GM21381 (cell line): ENCODE measurements around the gene LAMA5.
A peak's percentile ranks its signal among the peaks of the same experiment; 100 is the strongest.

Experiments
- ATAC-seq: cut with Tn5 transposase; IDR thresholded peaks from one replicate; pipeline ENCODE4 v1.9.1; 2021; ENCODE audit warnings: mild to moderate bottlenecking, moderate library complexity; ENCODE audit not compliant: unreplicated experiment

Gene LAMA5

DNA sequence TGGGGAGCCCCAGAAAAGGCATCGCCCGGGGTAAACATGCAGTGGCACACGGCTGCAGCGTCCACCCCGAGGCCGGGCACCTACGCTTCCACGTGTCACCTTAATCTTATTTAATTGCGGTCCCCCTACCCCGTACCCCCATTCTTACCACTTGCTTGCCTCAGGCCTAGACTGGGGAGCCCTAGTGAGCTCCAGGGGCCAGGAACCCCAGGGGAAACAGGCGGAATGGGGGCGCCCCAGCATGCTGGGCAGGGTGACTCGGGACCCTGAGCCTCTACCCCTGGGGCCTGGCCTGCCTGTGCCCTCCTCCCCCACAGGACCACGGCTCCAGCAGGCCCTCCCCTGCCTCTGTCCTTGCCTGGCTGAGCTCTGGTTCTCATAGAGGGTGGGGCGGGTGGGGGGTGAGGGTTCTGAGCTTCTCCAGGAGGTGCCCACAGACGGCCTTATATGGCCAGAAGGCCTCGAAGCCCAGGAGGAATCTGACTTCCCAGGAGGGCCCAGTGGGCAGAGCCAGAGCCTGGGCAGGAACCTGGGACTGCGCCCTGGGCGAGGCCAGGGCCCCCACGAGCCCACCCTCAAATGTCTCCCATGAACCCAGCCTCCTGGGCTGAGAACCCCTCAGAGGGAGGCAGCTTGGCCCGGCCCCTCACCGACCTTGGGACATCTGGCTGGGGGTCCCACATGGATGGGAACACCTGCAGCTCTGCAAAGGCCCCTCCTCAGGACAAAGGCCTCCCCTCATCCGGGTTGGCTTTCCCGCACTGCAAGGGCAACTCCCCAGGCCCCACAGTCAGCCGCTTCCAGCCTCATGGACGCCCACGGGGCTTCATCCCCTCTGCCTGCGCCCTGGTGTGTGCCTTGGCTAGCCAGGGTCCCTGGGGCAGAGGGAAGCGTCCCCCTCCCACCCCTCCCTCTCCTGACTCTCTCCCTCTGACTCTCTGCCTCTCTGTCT lies 5.2 kb upstream of the LAMA5 start:
- no peak for ATAC-seq

DNA sequence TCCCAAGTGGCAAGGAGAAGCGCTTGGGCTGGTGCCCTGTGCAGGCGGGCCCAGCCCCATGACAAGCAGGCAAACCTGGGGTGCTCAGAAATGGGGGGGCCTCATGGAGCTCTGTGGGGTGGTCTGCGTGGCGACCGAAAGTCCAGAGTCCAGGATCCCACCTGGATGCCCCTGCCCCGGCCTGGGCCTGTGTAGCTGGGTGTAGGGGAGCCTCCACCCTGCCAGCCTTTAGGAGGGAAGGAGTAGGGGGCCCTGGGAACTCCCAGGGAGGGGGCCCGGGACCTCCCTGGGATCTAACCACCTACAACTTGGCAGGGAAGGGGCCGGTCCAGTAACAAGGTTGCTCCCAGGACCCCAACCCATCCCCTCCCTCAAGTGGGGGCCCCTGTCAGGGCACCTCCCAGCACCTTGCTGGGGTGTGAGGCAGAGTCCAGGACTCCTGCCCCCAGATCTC lies 4.5 kb upstream of the LAMA5 start:
- ATAC-seq: no peak

DNA sequence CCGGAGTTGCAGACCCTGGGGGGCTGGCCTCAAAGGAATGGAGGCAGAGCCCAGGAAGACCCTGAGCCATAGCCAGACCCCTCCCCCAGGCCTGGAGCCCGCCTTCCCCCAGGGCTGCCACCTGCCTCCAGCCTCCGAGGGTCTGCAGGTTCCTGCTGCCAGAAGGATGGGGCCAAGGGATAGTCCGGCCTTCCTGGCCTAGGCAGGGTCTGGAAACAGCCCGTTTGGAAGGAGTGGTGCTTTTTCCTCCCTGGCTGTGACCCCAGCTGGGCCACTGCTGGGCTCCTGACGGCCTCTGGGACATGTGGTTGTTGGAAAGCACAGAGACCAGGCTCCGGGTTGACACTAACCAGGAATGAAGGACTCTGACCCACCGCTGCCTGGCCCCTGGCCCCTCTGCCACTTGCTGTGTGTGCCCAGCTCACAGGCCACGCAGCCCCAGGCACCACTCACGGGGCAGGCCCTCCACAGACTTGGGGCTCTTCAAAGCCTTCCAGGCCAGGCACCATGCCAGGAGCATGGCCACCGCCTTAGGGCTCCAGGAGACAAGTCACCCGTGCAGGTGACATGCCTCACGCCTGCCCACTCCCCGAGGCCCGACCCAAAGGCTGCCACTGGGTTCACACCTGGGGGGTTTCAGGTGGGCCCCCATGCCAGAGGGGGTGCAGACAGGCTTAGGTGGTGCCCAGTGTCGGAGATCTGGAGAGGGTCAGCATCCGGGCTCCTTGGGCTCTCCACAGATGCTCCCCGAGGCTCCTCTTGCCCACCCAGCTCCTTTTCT lies 3.9 kb upstream of the LAMA5 start:
- no peak for ATAC-seq

DNA sequence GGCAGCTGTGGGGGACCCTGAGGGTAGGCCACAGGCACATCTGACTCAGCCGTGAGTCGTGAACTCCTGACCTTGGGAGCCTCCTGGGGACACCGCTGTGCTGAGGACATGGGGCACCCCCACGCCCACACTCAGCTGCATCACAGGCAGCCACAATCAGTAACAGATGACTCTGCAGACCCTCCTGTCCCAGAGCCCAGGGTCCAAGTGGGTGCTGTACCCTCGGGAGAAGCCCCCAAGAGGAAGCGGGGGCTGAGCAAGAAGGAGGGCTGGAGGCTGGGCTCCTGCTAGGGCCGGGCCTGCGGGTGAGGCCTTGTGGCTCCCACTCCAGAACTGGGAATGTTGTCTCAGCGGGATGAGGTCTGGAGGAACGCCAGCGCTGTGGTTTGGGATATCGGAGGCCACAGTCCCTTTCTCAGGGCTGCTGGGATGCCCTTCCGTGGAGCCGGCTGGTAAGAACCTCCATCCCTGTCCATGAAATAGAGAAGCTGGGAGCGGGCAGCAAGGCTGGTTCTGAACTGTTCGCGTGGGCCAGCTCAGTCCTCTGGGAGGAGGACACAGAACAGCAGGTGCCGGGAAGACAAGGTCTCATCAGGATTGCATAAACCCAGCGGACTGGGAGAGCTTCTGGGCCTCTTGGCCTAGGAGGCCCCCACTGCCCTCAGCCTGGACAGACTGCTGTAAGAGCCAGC lies 3.1 kb upstream of the LAMA5 start:
- ATAC-seq: no peak

DNA sequence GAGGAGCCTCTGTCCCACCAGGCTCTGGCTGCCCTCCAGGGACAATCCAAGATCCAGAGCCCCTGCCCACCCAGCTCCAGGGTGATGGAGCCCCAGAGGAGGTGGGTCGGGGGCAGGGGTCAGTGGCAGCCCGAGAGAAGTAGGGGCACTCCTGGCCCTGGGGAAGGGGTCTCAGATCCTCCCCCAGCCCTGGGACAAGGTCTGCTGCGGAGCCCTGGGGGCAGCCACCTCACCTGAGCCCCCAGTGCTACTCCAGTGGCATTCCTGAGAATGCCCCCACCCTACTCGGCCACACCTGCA lies 2.7 kb upstream of the LAMA5 start:
- no peak for ATAC-seq

DNA sequence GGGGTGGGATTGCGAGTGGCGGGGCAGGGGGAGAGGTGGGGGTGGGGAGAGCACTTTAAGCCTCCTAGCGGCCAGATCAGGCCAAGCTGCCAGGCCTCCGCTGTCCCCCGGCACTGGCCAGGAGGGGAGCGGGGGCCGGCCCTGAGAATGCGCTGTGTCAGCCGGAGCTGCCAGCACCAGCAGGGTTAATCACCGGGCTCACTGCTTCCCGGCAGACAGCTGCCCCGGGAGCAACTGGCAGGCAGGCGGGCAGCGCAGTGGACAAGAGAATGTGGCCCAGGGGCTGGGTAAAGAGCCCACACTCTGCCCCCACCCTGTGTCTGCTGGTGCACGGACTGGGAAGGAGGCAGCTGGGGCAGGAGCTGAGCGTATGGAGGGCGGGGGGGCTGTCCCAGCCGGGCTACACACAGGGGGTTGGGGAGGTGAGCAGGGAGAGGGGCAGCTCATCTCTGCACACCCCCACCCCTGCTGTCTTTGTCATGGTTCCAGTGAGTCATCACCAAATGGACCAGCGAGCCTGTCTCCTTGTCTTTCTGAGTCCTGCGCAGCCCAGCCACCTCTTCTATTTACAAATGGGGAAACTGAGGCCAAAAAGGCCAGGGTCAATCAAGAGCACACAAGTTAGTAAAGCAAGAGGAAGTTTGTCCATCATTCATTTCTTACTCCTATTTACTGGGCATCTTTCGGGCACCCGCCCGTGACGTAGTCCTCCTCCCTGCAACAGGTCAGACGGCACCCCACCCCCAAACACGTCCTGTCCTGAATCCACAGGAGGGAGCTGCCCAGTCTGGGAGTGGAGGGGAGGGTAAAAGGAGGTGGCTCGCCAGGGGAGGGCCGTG lies 2.1 kb upstream of the LAMA5 start:
- ATAC-seq: no peak

DNA sequence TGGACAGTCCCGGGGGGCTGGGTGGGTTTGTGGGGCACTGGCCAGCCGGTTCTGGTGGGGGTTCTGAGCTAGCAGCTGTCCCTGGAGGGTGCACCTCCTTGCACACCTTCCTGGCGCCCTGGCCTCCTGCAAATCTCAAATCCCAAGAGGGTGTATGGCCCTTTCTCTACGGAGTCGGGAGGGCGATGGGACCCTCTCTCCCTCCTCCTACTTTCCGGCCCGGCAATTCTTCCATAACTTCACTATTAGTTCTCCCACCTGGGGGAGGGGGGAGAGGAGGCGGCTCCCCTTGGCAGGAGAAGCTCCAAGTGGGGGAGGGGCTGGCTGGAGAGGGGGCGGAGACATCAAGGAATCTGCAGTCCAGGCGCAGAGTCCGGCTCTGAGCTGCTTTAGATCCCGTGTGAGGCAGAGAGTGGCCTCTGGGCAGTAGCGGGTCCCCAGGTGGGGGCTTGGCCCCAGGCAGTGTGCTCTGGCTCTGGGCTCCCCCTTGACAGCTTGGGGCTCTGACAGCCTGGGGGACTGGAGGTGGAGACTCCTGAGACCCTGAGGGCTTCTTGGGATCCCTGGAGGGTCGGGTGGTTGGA lies 1.4 kb upstream of the LAMA5 start:
- ATAC-seq: no peak

DNA sequence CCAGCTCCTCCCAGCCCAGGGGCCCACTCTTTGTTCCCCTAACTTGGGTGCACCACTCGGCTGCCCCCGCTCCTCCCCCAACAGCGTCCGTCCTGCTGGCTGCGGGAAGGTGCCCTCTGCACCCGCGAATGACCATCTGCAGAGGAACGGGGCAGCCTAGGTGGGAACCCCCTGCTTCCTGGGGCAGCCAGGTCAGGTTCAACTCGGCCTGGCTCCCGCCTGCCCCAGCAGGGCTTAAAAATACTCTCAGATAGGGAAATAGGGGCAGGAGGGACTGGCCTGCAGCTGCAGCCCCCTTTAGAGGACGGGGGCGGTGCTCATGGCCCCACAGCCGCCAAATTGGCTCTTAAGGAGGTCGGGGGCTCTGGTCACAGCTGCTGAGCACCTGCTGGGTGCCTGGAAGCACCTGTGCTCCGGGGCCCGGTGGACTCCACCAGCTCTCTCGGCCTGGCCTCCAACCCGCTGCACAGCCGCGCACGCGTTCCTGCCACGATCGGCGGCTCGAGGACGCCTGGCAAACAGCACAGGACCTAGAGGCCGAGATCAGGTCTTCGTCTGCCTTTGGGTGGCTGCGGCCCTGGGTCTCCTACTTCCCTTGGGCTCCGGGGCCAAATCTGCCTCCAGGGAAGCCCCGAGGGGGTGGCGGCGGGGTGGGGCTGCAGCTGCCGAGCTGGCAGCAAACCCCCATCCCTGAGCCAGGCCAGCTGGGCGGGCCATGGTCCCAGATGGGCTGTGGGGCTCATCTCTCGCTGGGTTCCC lies 700 bp upstream of the LAMA5 start:
- no peak for ATAC-seq

DNA sequence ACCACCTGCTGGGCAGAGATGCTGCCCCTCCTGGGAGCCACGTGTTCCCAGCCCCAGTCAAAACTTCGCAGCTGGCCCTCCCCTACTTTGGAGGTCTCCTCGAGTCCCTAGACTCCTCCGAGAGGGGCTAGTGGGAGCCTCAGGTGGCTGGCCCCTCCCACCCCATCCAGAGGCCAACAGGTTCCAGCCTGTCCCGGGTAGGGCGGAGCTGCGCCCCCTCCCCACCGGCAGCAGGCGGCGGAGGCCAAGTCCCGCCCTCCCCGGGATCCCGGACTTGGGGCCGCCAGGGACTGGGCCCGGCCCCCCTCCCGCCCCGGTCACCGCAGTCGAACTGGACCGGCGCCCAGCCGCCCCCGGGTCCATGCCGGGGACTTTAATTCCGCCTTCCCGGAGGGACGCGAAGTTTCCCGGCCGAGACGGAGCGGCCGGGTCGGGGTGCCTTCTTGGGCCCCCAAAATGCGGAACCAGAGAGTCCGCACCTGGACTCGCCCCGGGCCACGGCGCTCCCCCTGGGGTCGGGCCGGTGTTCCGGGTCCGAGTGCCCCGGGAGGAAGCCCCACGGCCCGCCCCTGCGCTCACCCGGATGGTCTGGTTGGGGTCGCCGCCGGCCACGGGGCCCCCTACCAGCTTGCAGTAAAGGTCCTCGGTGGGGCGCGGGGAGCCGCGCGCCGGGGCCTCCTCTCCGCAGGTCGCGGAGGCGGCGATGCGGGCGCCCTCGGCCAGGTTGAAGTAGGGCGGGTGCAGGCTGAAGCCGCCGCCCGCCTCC lies 559 bp downstream of the LAMA5 start:
- ATAC-seq: peak; percentile 19

DNA sequence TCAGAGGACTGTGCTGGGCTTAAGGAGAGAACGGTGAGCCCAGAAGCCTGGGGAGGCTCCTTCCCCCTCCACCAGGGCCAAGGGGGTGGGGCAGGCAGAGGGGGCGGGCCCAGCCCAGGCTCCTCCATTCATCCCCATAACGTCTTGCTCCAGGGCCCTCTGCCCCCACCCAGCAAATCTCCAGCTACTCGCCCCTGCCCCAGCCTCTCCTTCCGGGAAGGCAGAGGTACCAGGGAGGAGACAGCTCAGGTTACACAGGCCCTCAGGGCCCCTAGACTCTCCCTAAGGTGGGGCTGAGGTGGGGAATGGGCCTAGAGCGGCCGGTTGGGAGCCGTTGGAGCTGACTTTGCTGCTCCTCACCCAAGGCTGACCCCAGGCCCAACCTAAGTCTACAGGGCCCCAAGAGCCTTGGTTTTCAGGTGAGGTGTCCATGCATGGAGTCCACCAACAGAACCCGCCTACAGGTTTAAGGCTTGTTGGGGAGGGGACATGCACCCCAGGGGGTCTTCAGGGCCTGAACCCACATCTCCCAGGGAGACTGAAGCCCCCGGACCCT lies 1.2 kb downstream of the LAMA5 start:
- ATAC-seq: no peak

DNA sequence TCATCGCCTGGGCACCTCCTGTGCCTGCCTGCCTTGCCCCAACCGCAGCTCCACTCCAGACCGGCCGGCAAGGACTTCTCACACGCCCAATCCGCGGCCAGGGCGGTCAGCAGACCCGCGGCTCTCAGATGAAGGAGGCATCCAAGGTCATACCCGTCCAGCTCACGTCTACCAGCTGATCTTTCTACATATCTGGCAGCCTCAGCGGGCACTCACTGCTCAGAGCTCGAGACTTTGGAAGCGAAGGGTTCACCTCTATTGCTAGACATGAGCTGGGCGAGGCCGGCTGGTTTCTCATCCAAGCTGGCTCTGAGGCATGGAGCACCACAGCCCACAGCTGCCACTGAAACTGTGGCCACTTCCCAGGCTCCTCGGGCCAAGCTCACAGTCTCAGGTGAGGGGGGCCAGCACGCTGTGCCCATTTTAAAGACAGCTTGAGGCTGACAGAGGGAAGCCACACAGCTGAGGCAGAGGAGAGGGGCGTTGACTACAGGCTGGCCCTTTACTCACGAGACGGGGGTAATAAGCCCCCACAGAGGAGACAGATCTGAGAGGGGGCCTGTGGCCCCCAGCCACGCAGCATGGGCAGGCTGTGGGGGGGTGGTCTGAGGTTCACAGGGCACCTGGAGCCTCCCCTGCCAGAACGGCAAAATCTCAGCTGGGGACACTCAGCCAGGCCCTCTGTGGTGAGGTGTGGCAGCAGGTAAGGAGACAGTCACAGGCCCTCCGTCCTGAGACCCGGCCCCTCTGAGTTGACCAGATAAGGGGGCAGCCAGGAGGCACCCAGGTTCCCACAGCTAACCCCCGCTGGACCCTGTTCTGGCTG lies 2.0 kb downstream of the LAMA5 start:
- ATAC-seq: no peak

DNA sequence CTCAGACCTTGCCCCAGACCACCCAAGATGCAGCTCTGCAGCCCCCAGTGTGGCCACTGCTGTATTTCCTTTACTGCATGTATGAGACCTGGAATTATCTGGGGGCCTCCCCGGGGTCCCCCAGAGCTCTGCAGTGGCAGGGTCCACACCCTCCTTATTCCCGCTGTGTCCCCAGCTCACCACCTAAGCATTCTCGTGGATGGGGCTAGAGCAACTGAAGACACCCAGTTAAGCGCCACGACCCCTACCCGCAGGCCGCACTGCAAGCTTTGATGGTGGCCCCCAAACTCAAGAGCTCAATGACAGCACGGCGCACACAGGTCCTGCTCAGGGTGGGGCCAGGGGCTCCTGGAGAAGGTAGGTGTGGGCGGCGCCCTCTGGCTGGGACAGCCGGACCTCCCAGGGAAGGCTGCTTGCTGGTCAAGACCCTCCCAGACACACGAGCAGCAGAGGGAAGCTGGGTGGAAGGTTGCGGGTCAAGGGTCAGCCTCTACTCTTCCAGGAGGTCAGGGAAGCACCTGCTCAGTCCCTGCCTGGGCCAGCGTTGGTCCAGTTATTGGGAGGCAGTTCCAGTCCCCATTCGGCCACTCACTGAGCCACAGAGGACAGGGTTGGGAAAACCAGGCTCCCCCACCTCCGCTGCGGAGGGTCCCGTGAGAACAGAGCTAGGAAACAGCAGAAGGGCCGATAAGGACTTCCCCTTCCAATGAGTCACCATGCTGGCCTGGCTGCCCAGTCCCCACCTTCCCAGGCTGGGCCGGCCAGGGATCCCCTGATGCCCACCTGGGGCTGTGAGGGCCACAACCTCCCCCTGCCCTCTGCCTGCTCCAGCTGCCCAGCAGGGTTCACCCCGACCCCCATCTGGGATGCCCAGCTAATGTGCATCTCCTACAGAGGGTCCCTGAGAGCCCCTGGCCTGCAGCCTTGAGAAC lies 2.9 kb downstream of the LAMA5 start:
- ATAC-seq: no peak

DNA sequence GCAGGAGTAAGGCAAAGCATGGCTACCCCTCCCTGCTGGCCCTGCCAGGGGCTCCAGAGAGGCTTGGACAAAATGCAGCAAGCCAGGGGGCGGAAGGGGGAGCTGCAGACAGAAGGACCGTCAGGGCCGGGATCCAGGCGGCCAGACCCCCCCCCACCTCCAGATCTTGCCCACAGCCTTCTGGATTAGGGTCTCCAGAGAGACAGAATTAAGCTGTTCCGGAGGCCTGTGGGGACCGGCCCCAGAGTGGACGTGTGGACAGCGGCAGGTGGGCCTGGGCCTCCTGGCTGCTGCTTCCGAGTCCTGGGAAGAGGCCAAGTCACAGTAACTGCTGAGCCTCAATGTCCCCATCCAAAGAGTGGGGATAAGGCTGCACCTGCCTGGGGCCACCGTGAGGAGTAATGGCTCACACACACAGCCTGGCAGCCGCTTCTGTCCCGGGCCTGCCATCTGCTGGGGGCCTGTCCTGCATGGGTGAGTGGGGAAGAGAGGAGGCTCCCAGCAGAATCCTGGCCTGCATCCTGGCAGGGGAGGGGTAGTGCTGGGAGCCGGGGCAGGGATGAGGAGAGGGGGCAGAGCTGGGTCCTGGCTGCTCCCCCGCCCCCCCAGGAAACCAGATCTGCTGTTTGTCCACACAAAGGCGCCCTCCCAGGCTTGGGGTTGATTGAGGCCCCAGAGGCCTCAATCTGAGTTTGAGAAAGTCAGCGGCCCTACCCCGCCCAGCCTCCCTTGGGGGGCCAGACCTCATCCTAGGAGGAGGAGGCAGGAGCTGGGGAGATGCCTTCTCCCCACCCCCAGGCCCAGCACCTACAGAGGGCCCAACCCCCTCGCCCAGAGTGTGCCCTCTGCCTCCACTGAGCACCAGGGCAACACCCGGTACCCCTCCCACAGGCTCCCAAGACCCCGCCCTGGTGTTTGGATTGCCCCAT lies 3.9 kb downstream of the LAMA5 start:
- ATAC-seq: no peak

DNA sequence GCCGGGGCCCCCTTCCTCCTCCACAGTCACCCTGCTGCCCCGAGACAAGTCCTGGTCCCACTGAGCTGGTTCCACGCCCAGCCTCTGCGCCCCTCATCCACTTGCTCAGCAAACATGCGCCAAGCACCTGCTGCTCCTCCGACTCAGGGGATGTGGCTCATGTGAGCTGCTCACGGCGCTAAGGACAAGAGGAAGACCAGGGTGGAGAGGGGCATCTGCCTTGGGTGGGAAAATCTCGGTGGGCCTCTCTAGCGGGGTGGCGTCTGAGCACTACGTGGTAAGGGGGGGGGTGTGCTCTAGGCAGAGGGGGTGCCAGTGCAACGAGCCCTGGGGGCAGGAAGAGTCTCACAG lies 4.5 kb downstream of the LAMA5 start:
- no peak for ATAC-seq

DNA sequence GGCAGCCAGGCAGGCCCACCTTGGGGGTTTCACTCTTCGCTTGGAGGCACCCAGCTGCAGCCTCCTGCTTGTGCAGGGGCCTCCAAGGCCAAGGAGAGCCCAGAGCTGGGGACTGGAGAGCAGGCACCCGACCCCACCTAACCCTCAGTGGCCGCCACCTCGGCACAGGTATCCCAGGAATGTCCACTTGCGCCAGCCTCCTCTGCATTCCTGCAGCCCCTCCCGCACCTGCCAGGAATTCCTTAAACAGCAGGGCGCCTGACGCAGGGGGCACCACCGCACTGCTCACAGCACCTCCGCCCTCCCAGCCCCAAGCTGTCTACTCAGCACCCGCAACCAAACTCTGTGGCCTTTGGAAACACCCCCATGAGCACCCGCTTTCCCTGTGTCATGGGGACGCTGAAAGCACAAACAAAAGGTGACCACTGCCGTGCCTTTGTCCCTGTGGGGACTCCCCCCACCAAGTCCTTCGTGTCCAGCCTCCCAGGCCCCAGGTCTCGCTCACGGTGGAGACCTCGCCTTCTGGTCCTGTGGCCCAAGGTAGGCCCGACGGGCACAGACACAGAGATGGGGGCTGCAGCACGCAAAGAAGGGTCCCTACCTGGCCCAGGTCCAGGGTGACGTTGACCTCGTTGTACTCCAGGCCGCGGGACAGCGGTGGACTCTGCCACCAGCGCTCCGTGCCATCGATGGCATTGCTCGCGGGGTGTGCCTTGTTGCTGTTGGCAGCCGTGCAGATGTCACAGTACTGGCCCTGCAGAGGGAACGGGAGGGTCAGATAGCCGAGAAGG lies 5.1 kb downstream of the LAMA5 start:
- no peak for ATAC-seq
